PFSK-1 (cell line): ENCODE data around the gene PWWP2A.

Experiments
- POLR2AphosphoS5 ChIP-seq: IDR thresholded peaks from 2 replicates; pipeline ENCODE4 v1.6.1; 2012; ENCODE audit warnings: low read depth, mild to moderate bottlenecking, control low read depth, low read length, moderate library complexity
- SIN3A ChIP-seq: IDR thresholded peaks from 2 replicates; pipeline ENCODE4 v1.6.1; 2012; ENCODE audit warnings: mild to moderate bottlenecking, low read length, moderate library complexity, borderline replicate concordance; ENCODE audit not compliant: insufficient read depth
- TAF1 ChIP-seq: IDR thresholded peaks from 2 replicates; pipeline ENCODE4 v1.6.1; 2012; ENCODE audit warnings: low read length, control low read depth, borderline replicate concordance; ENCODE audit not compliant: insufficient read depth
- TF ChIP-seq, protein P1 (sequence below), 2 experiments: IDR thresholded peaks; 2 replicates each; pipeline versions ENCODE4 v1.6.1 to v1.8.0; 2011 to 2012; ENCODE audit warnings: low read depth in 2 of 2, low read length in 2 of 2, control low read depth in 1 of 2, inconsistent platforms in 1 of 2, mild to moderate bottlenecking in 1 of 2, moderate library complexity in 1 of 2; ENCODE audit not compliant: insufficient read depth in 1 of 2

DNA sequence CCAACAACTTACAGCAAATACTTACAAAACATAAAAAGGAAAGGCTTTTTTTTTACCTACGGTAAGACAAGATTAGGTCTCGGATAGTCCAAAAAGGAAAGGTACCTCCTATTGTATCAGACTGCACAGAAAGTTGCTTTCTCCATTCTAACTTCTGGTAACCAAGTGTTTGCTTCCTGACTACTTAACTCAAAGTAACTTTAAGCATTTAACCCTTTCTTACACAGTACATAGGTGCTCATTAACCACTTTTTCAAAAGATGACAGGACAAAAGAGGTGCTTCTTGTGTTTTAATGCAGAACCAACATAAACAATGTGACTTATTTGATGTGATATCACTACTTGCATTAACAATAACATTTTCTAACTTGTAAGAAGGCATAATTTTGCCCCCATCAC lies 23.1 kb downstream of the PWWP2A start:
- TF ChIP-seq, protein P1, sequence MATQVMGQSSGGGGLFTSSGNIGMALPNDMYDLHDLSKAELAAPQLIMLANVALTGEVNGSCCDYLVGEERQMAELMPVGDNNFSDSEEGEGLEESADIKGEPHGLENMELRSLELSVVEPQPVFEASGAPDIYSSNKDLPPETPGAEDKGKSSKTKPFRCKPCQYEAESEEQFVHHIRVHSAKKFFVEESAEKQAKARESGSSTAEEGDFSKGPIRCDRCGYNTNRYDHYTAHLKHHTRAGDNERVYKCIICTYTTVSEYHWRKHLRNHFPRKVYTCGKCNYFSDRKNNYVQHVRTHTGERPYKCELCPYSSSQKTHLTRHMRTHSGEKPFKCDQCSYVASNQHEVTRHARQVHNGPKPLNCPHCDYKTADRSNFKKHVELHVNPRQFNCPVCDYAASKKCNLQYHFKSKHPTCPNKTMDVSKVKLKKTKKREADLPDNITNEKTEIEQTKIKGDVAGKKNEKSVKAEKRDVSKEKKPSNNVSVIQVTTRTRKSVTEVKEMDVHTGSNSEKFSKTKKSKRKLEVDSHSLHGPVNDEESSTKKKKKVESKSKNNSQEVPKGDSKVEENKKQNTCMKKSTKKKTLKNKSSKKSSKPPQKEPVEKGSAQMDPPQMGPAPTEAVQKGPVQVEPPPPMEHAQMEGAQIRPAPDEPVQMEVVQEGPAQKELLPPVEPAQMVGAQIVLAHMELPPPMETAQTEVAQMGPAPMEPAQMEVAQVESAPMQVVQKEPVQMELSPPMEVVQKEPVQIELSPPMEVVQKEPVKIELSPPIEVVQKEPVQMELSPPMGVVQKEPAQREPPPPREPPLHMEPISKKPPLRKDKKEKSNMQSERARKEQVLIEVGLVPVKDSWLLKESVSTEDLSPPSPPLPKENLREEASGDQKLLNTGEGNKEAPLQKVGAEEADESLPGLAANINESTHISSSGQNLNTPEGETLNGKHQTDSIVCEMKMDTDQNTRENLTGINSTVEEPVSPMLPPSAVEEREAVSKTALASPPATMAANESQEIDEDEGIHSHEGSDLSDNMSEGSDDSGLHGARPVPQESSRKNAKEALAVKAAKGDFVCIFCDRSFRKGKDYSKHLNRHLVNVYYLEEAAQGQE (IDR thresholded peaks at IDR 0.05; ENCODE audit: insufficient read depth in 1 of 2, low read depth in 2 of 2, low read length in 2 of 2), result no peak
- TF ChIP-seq TAF1, result no peak
- no peak for TF ChIP-seq POLR2AphosphoS5
- TF ChIP-seq SIN3A, result no peak
